GM21825 (cell line): ENCODE measurements around the gene HDAC4.

ENCODE experiments used
- ATAC-seq: cut with Tn5 transposase; IDR thresholded peaks from one replicate; pipeline ENCODE4 v1.9.1; 2021; ENCODE audit warnings: mild to moderate bottlenecking, moderate library complexity; ENCODE audit not compliant: unreplicated experiment

HDAC4 gene

GRCh38 chr2:239150125-239151011 lies 250.5 kb downstream of the HDAC4 start:
- ATAC-seq = no peak

GRCh38 chr2:239149501-239149900 lies 251.3 kb downstream of the HDAC4 start:
- ATAC-seq = no peak

- no peak for ATAC-seq
Observed at GRCh38 chr2:239148495-239149200, 252.2 kb downstream of the HDAC4 start.

GRCh38 chr2:239147376-239147775 lies 253.4 kb downstream of the HDAC4 start:
- ATAC-seq = no peak

GRCh38 chr2:239146741-239147181 lies 254.1 kb downstream of the HDAC4 start:
- ATAC-seq = no peak

- no peak for ATAC-seq
Observed at GRCh38 chr2:239146011-239146641, 254.7 kb downstream of the HDAC4 start.

- no peak for ATAC-seq
Observed at GRCh38 chr2:239145601-239146000, 255.2 kb downstream of the HDAC4 start.

- ATAC-seq = no peak
Observed at GRCh38 chr2:239145106-239145505, 255.7 kb downstream of the HDAC4 start.

GRCh38 chr2:239144713-239144999 lies 256.2 kb downstream of the HDAC4 start:
- no peak for ATAC-seq

- ATAC-seq = no peak
Observed at GRCh38 chr2:239143858-239144712, 256.7 kb downstream of the HDAC4 start.

- ATAC-seq = no peak
Observed at GRCh38 chr2:239142806-239143205, 258.0 kb downstream of the HDAC4 start.

GRCh38 chr2:239142296-239142695 lies 258.5 kb downstream of the HDAC4 start:
- no peak for ATAC-seq

GRCh38 chr2:239141021-239141760 lies 259.6 kb downstream of the HDAC4 start:
- ATAC-seq = no peak

GRCh38 chr2:239140346-239141020 lies 260.3 kb downstream of the HDAC4 start:
- no peak for ATAC-seq

GRCh38 chr2:239139566-239139965 lies 261.3 kb downstream of the HDAC4 start:
- ATAC-seq = no peak

GRCh38 chr2:239139101-239139500 lies 261.7 kb downstream of the HDAC4 start:
- ATAC-seq = no peak

- no peak for ATAC-seq
Observed at GRCh38 chr2:239138610-239139009, 262.2 kb downstream of the HDAC4 start.

- ATAC-seq = no peak
Observed at GRCh38 chr2:239137898-239138283, 262.9 kb downstream of the HDAC4 start.

GRCh38 chr2:239137165-239137897 lies 263.5 kb downstream of the HDAC4 start:
- no peak for ATAC-seq
